Fibroblast of lung (primary cell): Measurements from ENCODE around the gene TSSK2. TPM values are rescaled to one million over a fixed set of nuclear protein-coding genes. Genes with fewer than 3 reads are reported as not detected.
A peak's percentile ranks its signal among the peaks of the same experiment; 100 is the strongest.

Experiments used
- DNase-seq, 2 donors: peaks; one replicate each; pipeline versions ENCODE4 v3.0.0 to v3.0.0-alpha.2; 2010; ENCODE audit warnings: low read depth in 2 of 2
- H2AFZ ChIP-seq: 2 replicates; pipeline ENCODE4 v1.5.1; 2012; ENCODE audit warnings: low read length, control low read depth, inconsistent platforms
- H3K27ac ChIP-seq: 2 replicates; pipeline ENCODE4 v1.5.1; 2011; ENCODE audit warnings: low read length, control low read depth; ENCODE audit not compliant: insufficient read depth
- H3K27me3 ChIP-seq: 2 replicates; pipeline ENCODE4 v1.5.1; 2011; ENCODE audit warnings: mild to moderate bottlenecking, low read length; ENCODE audit not compliant: control insufficient read depth, insufficient read depth
- H3K36me3 ChIP-seq: 2 replicates; pipeline ENCODE4 v1.5.1; 2011; ENCODE audit warnings: low read length; ENCODE audit not compliant: control insufficient read depth, insufficient read depth
- H3K4me1 ChIP-seq: 2 replicates; pipeline ENCODE4 v1.5.1; 2011; ENCODE audit warnings: low read length; ENCODE audit not compliant: control insufficient read depth, insufficient read depth; ENCODE audit errors: extremely low read depth
- H3K4me2 ChIP-seq: 2 replicates; pipeline ENCODE4 v1.5.1; 2011; ENCODE audit warnings: low read length, control low read depth; ENCODE audit not compliant: insufficient read depth; ENCODE audit errors: extremely low read depth
- H3K4me3 ChIP-seq, 4 experiments: fragments of 200-600 bp in 1 of 4; sonication (generic) in 1 of 4; replicated peaks in 1 of 4; 2 replicates each; pipeline ENCODE4 v1.5.1; 2011 to 2016; ENCODE audit warnings: low read length in 4 of 4, low read depth in 3 of 4, mild to moderate bottlenecking in 3 of 4, control low read depth in 2 of 4, inconsistent platforms in 1 of 4, mixed read lengths in 1 of 4; ENCODE audit not compliant: insufficient read depth in 1 of 4; ENCODE audit errors: control extremely low read depth in 1 of 4
- H3K79me2 ChIP-seq: 2 replicates; pipeline ENCODE4 v1.5.1; 2012; ENCODE audit warnings: mild to moderate bottlenecking, low read length, inconsistent platforms; ENCODE audit not compliant: control insufficient read depth, insufficient read depth
- H3K9ac ChIP-seq: 2 replicates; pipeline ENCODE4 v1.5.1; 2011; ENCODE audit warnings: mild to moderate bottlenecking, low read length, control low read depth; ENCODE audit not compliant: insufficient read depth
- H3K9me3 ChIP-seq: 2 replicates; pipeline ENCODE4 v1.5.1; 2012; ENCODE audit warnings: low read depth, low read length; ENCODE audit not compliant: control insufficient read depth, insufficient read depth
- H4K20me1 ChIP-seq: 2 replicates; pipeline ENCODE4 v1.5.1; 2011; ENCODE audit warnings: low read length; ENCODE audit not compliant: control insufficient read depth, insufficient read depth; ENCODE audit errors: extremely low read depth
- CTCF ChIP-seq, 2 donors: IDR thresholded peaks in 1 of 2; conservative IDR thresholded peaks in 1 of 2; 1 replicate in 1 of 2; 2 replicates in 1 of 2; pipeline ENCODE4 v1.5.1; 2011 to 2012; ENCODE audit warnings: low read length in 2 of 2, control low read depth in 1 of 2, inconsistent platforms in 1 of 2, low read depth in 1 of 2, mild to moderate bottlenecking in 1 of 2
- EZH2 ChIP-seq: IDR thresholded peaks from 2 replicates; pipeline ENCODE4 v1.5.1; 2012; ENCODE audit warnings: low read length, control low read depth, mild to moderate bottlenecking; ENCODE audit errors: missing control alignments
- polyA minus RNA-seq: library from RNA; depleted of rRNA, polyadenylated mRNA; stranded (reverse); fragments of >200 nt; gene quantifications from 2 replicates; pipeline ENCODE4 v1.2.3, GENCODE V29; 2011; ENCODE audit warnings: low replicate concordance
- polyA plus RNA-seq, 2 donors: library from polyadenylated mRNA; depleted of rRNA in 1 of 2; stranded (reverse) in 1 of 2; unstranded in 1 of 2; fragments of >200 nt; gene quantifications; 2 replicates each; pipeline ENCODE4 v1.2.1, GENCODE V29; 2011 to 2012; ENCODE audit warnings: missing spikeins in 1 of 2
- total RNA-seq: library from RNA; depleted of rRNA; stranded (reverse); fragments of >200 nt; gene quantifications from 2 replicates; pipeline ENCODE4 v1.2.1, GENCODE V29; 2014

TSSK2 gene
- total RNA-seq (not detected in 2 replicates), polyA plus RNA-seq (not detected in 2 replicates), polyA minus RNA-seq (not detected in 2 replicates)
- not detected in 2 replicates for polyA plus RNA-seq (2012)

DNA sequence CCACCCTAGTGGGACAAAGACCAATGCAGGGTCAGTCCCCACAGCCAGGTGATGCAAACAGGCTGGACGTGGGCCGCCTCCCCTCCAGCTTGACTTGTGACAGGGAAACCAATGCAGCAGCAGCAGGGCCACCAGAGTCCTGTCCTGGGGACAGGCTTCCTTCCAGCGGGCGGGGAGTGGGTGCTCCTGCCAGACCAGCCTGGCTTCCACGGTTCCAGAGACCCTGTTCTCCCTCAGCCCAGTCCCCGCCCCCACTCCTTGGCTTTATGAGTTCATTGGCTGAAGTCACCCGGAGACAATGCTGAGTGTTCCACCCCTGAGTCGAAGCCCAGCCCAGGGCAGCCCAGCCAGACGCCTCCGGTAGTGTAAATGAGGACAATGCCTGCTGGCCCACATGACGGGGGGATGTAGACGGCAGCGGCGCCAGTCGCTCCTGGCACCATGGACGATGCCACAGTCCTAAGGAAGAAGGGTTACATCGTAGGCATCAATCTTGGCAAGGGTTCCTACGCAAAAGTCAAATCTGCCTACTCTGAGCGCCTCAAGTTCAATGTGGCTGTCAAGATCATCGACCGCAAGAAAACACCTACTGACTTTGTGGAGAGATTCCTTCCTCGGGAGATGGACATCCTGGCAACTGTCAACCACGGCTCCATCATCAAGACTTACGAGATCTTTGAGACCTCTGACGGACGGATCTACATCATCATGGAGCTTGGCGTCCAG lies at the start of gene TSSK2:
Gene TSSK2 (plus strand): TSS at position 350 of the 726 bp plus-strand sequence. CDS start 92 bp downstream, at position 442.
- Histone ChIP-seq H3K9ac (no peak within 1 kb of the TSS), H3K4me3 (no peak within 1 kb of the TSS), H3K4me2 (no peak within 1 kb of the TSS), H3K79me2 (no peaks in the 10 kb centered on the region), H4K20me1 (no peaks in the 10 kb centered on the region), H3K4me1 (no peaks in the 10 kb centered on the region), H3K9me3 (no peaks in the 10 kb centered on the region), H3K36me3 (peaks cover 10% of the 10 kb centered on the region), H3K27ac (no peak within 1 kb of the TSS), H3K27me3 (no peaks in the 10 kb centered on the region), H2AFZ (no peak within 1 kb of the TSS)
- DNase-seq = no peak
- TF ChIP-seq EZH2 (no peak), CTCF (conservative IDR thresholded peaks at IDR 0.05 in 1 of 2, IDR thresholded peaks at IDR 0.05 in 1 of 2; ENCODE audit: low read depth in 1 of 2, low read length in 2 of 2) (no peak)

GRCh38 chr22:19081351-19081750 lies 49.8 kb upstream of the TSSK2 start:
- Histone ChIP-seq H4K20me1 (no peaks in the 10 kb centered on the region), H3K9me3 (no peaks in the 10 kb centered on the region), H2AFZ (no peak overlapping the region), H3K27me3 (no peaks in the 10 kb centered on the region), H3K79me2 (peaks cover under 1% of the 10 kb centered on the region), H3K9ac (no peak overlapping the region), H3K36me3 (no peaks in the 10 kb centered on the region), H3K4me1 (peaks cover 3% of the 10 kb centered on the region), H3K4me2 (no peak overlapping the region), H3K27ac (no peak overlapping the region), H3K4me3 (no peak overlapping the region)
- DNase-seq = peak in 1 of 2 donors; percentile 15
- no peak for TF ChIP-seq EZH2
- TF ChIP-seq CTCF (conservative IDR thresholded peaks at IDR 0.05 in 1 of 2, IDR thresholded peaks at IDR 0.05 in 1 of 2; ENCODE audit: low read depth in 1 of 2, low read length in 2 of 2) = no peak

GRCh38 chr22:19082101-19082500 lies 49.0 kb upstream of the TSSK2 start:
- no peak for DNase-seq
- TF ChIP-seq CTCF (conservative IDR thresholded peaks at IDR 0.05 in 1 of 2, IDR thresholded peaks at IDR 0.05 in 1 of 2; ENCODE audit: low read depth in 1 of 2, low read length in 2 of 2) (no peak), EZH2 (no peak)

More at GRCh38 chr22:19082101-19082500, 49.0 kb upstream of the TSSK2 start:
- Histone ChIP-seq H3K9ac (no peak overlapping the region), H2AFZ (no peak overlapping the region), H4K20me1 (peaks cover 3% of the 10 kb centered on the region), H3K27me3 (no peaks in the 10 kb centered on the region), H3K36me3 (peaks cover 2% of the 10 kb centered on the region), H3K4me2 (no peak overlapping the region), H3K9me3 (no peaks in the 10 kb centered on the region), H3K79me2 (peaks cover 1% of the 10 kb centered on the region), H3K4me1 (peaks cover 9% of the 10 kb centered on the region), H3K27ac (no peak overlapping the region), H3K4me3 (no peak overlapping the region)
